ENCODE data around the gene IDH2. TPM values are rescaled to one million over a fixed set of nuclear protein-coding genes. Genes with fewer than 3 reads are reported as not detected.

The IDH2 gene
- total and polyA plus RNA-seq, 2 donors (not counting 3 experiments of a cell fraction or from before 2014, with no cell fraction given) = 123 to 127 TPM

GRCh38 chr15:90065682-90066049 is 36.6 kb downstream of the IDH2 start:
- Histone ChIP-seq H3K4me3 (replicated peaks in 1 of 3; ENCODE audit: insufficient read depth in 1 of 3, low read depth in 1 of 3, low read length in 3 of 3) (no peak overlapping the region), H3K27ac (ENCODE audit: insufficient read depth, low read depth, low read length) (peak overlapping the region; percentile 79), H3K9ac (replicated peaks; ENCODE audit: extremely low read depth, insufficient read depth, low read length) (peak overlapping the region; percentile 31), H3K27me3 (ENCODE audit: control insufficient read depth in 2 of 2, insufficient read depth in 2 of 2, low read length in 2 of 2) (no peaks in the 10 kb centered on the region), H3K9me3 (replicated peaks; ENCODE audit: control insufficient read depth, insufficient read depth, low read length) (no peaks in the 10 kb centered on the region), H2AFZ (ENCODE audit: low read depth, low read length) (no peak overlapping the region), H3K79me2 (ENCODE audit: control insufficient read depth, insufficient read depth, low read length) (peaks cover 7% of the 10 kb centered on the region), H3K36me3 (ENCODE audit: control insufficient read depth in 2 of 2, extremely low read depth in 1 of 2, insufficient read depth in 2 of 2, low read length in 2 of 2) (peaks cover 0 to 8% of the 10 kb centered on the region in 2 experiments), H4K20me1 (replicated peaks; ENCODE audit: control insufficient read depth, extremely low read depth, insufficient read depth, low read length) (no peaks in the 10 kb centered on the region), H3K4me1 (ENCODE audit: control insufficient read depth, extremely low read depth, insufficient read depth, low read length) (peaks cover 28% of the 10 kb centered on the region), H3K4me2 (ENCODE audit: insufficient read depth, low read length) (no peak overlapping the region), H3K9me1 (replicated peaks; ENCODE audit: control insufficient read depth, extremely low read depth, insufficient read depth, low read length) (no peaks in the 10 kb centered on the region)
- ChIA-PET POLR2A (no interaction called here), CTCF (interaction anchor here (0.7 to 1.7 kb wide), 6 partner anchors 11 to 172 kb away, joined by 3 to 5 read pairs (median 4); partner anchors contain the start of genes AP3S2 and ARPIN)
- no TSS peak for BruUV-seq (replicated peaks)
- dilution Hi-C loops (cut with MboI; ENCODE audit: extremely low pct_ligation_motif_present, low sequenced_read_pairs) (no loop called here), intact Hi-C loops (cut with micrococcal nuclease) (loop anchor here (1.0 kb wide), 2 partner anchors 31 to 45 kb away; no protein-coding TSS in a partner anchor)
- TF ChIP-seq, protein P1, sequence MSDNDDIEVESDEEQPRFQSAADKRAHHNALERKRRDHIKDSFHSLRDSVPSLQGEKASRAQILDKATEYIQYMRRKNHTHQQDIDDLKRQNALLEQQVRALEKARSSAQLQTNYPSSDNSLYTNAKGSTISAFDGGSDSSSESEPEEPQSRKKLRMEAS (IDR thresholded peaks at IDR 0.05; ENCODE audit: insufficient read depth, insufficient read length) = no peak
- no peak for TF ChIP-seq GATA2 (IDR thresholded peaks at IDR 0.05; ENCODE audit: insufficient read depth, insufficient read length, low read depth, low read length)
- DNase-seq (ENCODE audit: low read depth, low spot score) = no peak
- FAIRE-seq = no peak

DNA sequence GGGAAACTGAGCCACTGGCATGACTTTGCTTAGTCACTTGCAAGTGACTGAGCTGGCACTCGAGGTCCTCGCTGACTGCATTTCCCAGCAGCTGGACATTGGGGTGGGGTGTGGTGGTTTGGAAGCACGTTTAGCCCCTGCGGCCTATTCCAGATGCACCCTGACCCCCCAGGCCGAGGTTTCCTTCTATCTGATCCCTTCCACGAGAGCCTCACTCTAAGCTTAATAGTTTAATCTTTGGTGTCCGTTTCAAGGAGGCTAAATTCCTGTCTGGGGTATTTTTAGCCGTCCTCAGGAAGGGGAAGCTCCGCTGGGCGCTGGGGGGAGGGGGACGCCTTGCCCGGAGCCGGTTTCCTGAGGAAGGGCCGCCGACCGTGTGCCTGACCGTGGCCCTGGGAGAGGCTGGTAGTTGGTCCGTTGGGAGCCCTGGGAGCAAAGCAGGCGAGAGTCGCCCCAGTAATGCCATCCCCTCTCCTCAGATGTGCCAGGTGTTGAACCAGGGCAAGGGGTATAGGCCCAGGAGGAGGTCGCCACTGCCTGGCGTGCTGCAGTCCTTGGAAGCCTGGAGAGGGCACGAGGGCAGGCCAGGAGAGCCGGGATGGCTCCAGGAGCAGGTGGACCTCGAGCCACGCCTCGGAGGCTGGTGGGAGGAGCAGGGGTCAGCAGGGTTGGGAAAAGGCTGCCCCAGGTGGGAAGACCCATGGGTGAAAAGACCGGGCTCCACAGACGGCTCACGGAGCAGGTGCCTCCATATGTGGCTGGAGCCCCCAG is 37.2 kb downstream of the IDH2 start:
- Histone ChIP-seq H3K9ac (replicated peaks; ENCODE audit: extremely low read depth, insufficient read depth, low read length) (peak overlapping the region; percentile 57), H3K4me3 (replicated peaks in 1 of 3; ENCODE audit: insufficient read depth in 1 of 3, low read depth in 1 of 3, low read length in 3 of 3) (peak overlapping the region in 1 of 3 experiments; percentile 2), H3K27ac (ENCODE audit: insufficient read depth, low read depth, low read length) (peak overlapping the region; percentile 79), H3K4me1 (ENCODE audit: control insufficient read depth, extremely low read depth, insufficient read depth, low read length) (peaks cover 28% of the 10 kb centered on the region), H2AFZ (ENCODE audit: low read depth, low read length) (peak overlapping the region; percentile 61), H3K9me3 (replicated peaks; ENCODE audit: control insufficient read depth, insufficient read depth, low read length) (no peaks in the 10 kb centered on the region), H3K9me1 (replicated peaks; ENCODE audit: control insufficient read depth, extremely low read depth, insufficient read depth, low read length) (no peaks in the 10 kb centered on the region), H4K20me1 (replicated peaks; ENCODE audit: control insufficient read depth, extremely low read depth, insufficient read depth, low read length) (no peaks in the 10 kb centered on the region), H3K4me2 (ENCODE audit: insufficient read depth, low read length) (peak overlapping the region; percentile 60), H3K79me2 (ENCODE audit: control insufficient read depth, insufficient read depth, low read length) (peaks cover 7% of the 10 kb centered on the region), H3K27me3 (ENCODE audit: control insufficient read depth in 2 of 2, insufficient read depth in 2 of 2, low read length in 2 of 2) (no peaks in the 10 kb centered on the region), H3K36me3 (ENCODE audit: control insufficient read depth in 2 of 2, extremely low read depth in 1 of 2, insufficient read depth in 2 of 2, low read length in 2 of 2) (peaks cover 0 to 8% of the 10 kb centered on the region in 2 experiments)
- TF ChIP-seq GATA2 (IDR thresholded peaks at IDR 0.05; ENCODE audit: insufficient read depth, insufficient read length, low read depth, low read length) = no peak
- TF ChIP-seq EZH2 (IDR thresholded peaks at IDR 0.05; ENCODE audit: borderline replicate concordance, low read depth, low read length, severe bottlenecking) = no peak
- TF ChIP-seq, protein P2, sequence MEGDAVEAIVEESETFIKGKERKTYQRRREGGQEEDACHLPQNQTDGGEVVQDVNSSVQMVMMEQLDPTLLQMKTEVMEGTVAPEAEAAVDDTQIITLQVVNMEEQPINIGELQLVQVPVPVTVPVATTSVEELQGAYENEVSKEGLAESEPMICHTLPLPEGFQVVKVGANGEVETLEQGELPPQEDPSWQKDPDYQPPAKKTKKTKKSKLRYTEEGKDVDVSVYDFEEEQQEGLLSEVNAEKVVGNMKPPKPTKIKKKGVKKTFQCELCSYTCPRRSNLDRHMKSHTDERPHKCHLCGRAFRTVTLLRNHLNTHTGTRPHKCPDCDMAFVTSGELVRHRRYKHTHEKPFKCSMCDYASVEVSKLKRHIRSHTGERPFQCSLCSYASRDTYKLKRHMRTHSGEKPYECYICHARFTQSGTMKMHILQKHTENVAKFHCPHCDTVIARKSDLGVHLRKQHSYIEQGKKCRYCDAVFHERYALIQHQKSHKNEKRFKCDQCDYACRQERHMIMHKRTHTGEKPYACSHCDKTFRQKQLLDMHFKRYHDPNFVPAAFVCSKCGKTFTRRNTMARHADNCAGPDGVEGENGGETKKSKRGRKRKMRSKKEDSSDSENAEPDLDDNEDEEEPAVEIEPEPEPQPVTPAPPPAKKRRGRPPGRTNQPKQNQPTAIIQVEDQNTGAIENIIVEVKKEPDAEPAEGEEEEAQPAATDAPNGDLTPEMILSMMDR (IDR thresholded peaks at IDR 0.05; ENCODE audit: extremely low read depth in 1 of 2, insufficient read depth in 1 of 2, low read depth in 1 of 2, low read length in 2 of 2) = no peak
- TF ChIP-seq, protein P1 (IDR thresholded peaks at IDR 0.05; ENCODE audit: insufficient read depth, insufficient read length) = no peak
- TF ChIP-seq FOS (IDR thresholded peaks at IDR 0.05; ENCODE audit: borderline replicate concordance, insufficient read depth, low read length) = no peak
- TF ChIP-seq POLR2AphosphoS5 (IDR thresholded peaks at IDR 0.05; ENCODE audit: insufficient read depth, low read depth, low read length) = no peak
- TF ChIP-seq MYC (IDR thresholded peaks at IDR 0.05; ENCODE audit: low read depth, low read length) = no peak
- FAIRE-seq = peak; percentile 92
- intact Hi-C loops (cut with micrococcal nuclease) = loop anchor here (1.0 kb wide), 2 partner anchors 31 to 45 kb away; no protein-coding TSS in a partner anchor
- dilution Hi-C loops (cut with MboI; ENCODE audit: extremely low pct_ligation_motif_present, low sequenced_read_pairs) = no loop called here
- BruUV-seq (replicated peaks) = no TSS peak
- ChIA-PET CTCF (interaction anchor here (0.6 to 1.7 kb wide), 8 partner anchors 11 to 171 kb away, joined by 3 to 5 read pairs (median 4); partner anchors contain the start of genes AP3S2 and ARPIN), POLR2A (no interaction called here)
- DNase-seq (ENCODE audit: low read depth, low spot score) = peak; percentile 71

All from endothelial cell of umbilical vein (primary cell).